ENCODE data around the gene PPM1J. TPM values are rescaled to one million over a fixed set of nuclear protein-coding genes. Genes with fewer than 3 reads are reported as not detected.

Gene PPM1J
- total RNA-seq, 1 experiment from 2014 or later: 0.80 TPM

GRCh38 chr1:112704934-112705627 is 10.1 kb downstream of the PPM1J start:
- Histone ChIP-seq H3K9me2 (replicated peaks; ENCODE audit: low read length) (no peaks in the 10 kb centered on the region), H3K9ac (ENCODE audit: low read length) (peak overlapping the region; percentile 97), H3K4me3 (ENCODE audit: low read length) (peak overlapping the region; percentile 97), H3K27ac (ENCODE audit: low read length) (peak overlapping the region; percentile 97), H3K36me3 (ENCODE audit: low read depth, low read length) (peaks cover 10% of the 10 kb centered on the region; the same call in 1 of the 2 replicates), H3K79me2 (ENCODE audit: low read length) (peaks cover 49% of the 10 kb centered on the region), H3F3A (ENCODE audit: low read length, unreplicated experiment) (peaks cover 3% of the 10 kb centered on the region), H2AFZ (ENCODE audit: low read length) (no peak overlapping the region), H3K4me2 (ENCODE audit: low read length) (peak overlapping the region; percentile 98), H3K27me3 (ENCODE audit: low read length) (no peaks in the 10 kb centered on the region), H3K4me1 (ENCODE audit: insufficient read depth, low read length) (peaks cover 60% of the 10 kb centered on the region), H3K9me3 (ENCODE audit: low read length) (no peaks in the 10 kb centered on the region), H4K20me1 (ENCODE audit: low read length) (no peaks in the 10 kb centered on the region)
- ChIA-PET CTCF (interaction anchor here (0.5 to 1.3 kb wide), 5 partner anchors 23 to 434 kb away, joined by 3 to 5 read pairs (median 4); no protein-coding TSS in a partner anchor), POLR2A (ENCODE audit: unreplicated experiment) (interaction anchor here (0.6 to 1.4 kb wide), 2 partner anchors 31 to 142 kb away, joined by 4 read pairs; partner anchors contain the start of gene MOV10)
- intact Hi-C loops (cut with micrococcal nuclease): loop anchor here (1.0 to 5.0 kb wide), 2 partner anchors 203 to 314 kb away; no protein-coding TSS in a partner anchor
- no TSS peak for BruUV-seq (replicated peaks)
- TF ChIP-seq EZH2 (IDR thresholded peaks at IDR 0.05; ENCODE audit: low read length, unreplicated experiment) (no peak), CTCF (conservative IDR thresholded peaks at IDR 0.05; ENCODE audit: low read depth, low read length) (no peak), EZH2phosphoT487 (IDR thresholded peaks at IDR 0.05; ENCODE audit: borderline replicate concordance, low read length) (no peak)
- DNase-seq (peak; percentile 97), ATAC-seq (peak; percentile 60)

- H3K9me3 ChIP-seq (ENCODE audit: low read length): no peaks in the 10 kb centered on the region
- H3K79me2 ChIP-seq (ENCODE audit: low read length): peaks cover 49% of the 10 kb centered on the region
- H3K9me2 ChIP-seq (replicated peaks; ENCODE audit: low read length): no peaks in the 10 kb centered on the region
- no TSS peak for BruUV-seq (replicated peaks)
- CTCF ChIA-PET: interaction anchor here (0.5 to 1.3 kb wide), 5 partner anchors 22 to 203 kb away, joined by 3 to 5 read pairs (median 4); no protein-coding TSS in a partner anchor
- ATAC-seq (no peak), DNase-seq (no peak)
- peaks cover 67% of the 10 kb centered on the region for H3K4me1 ChIP-seq (ENCODE audit: insufficient read depth, low read length)
- POLR2A ChIA-PET (ENCODE audit: unreplicated experiment): interaction anchor here (0.6 to 1.4 kb wide), 2 partner anchors 31 to 141 kb away, joined by 4 read pairs; partner anchors contain the start of gene MOV10
- H3K4me2 ChIP-seq (ENCODE audit: low read length): peak overlapping the region; percentile 98
- H3K27ac ChIP-seq (ENCODE audit: low read length): peak overlapping the region; percentile 97
- H3K4me3 ChIP-seq (ENCODE audit: low read length): peak overlapping the region; percentile 97
- peak overlapping the region; percentile 97 for H3K9ac ChIP-seq (ENCODE audit: low read length)
- no peaks in the 10 kb centered on the region for H4K20me1 ChIP-seq (ENCODE audit: low read length)
- H2AFZ ChIP-seq (ENCODE audit: low read length): no peak overlapping the region
- peaks cover 3% of the 10 kb centered on the region for H3F3A ChIP-seq (ENCODE audit: low read length, unreplicated experiment)
- peaks cover 16% of the 10 kb centered on the region; the same call in 1 of the 2 replicates for H3K36me3 ChIP-seq (ENCODE audit: low read depth, low read length)
- H3K27me3 ChIP-seq (ENCODE audit: low read length): no peaks in the 10 kb centered on the region
- intact Hi-C loops (cut with micrococcal nuclease): no loop called here
- TF ChIP-seq CTCF (conservative IDR thresholded peaks at IDR 0.05; ENCODE audit: low read depth, low read length) (no peak), EZH2phosphoT487 (IDR thresholded peaks at IDR 0.05; ENCODE audit: borderline replicate concordance, low read length) (no peak), EZH2 (IDR thresholded peaks at IDR 0.05; ENCODE audit: low read length, unreplicated experiment) (no peak)
These were observed 10.7 kb downstream of the PPM1J start for GRCh38 chr1:112704391-112704933.
